Stimulated activated CD4-positive, alpha-beta T cell treated with anti-CD3 and anti-CD28 coated beads, Interleukin-12 subunit alpha, Interleukin-12 subunit beta, amount 100 ng/mL, for 4 hours (primary cell): ENCODE measurements around the gene KISS1.
A peak's percentile ranks its signal among the peaks of the same experiment; 100 is the strongest.

Source experiments
- DNase-seq: peaks from one replicate; pipeline ENCODE4 v3.0.0-alpha.2; 2020

The KISS1 gene

DNA sequence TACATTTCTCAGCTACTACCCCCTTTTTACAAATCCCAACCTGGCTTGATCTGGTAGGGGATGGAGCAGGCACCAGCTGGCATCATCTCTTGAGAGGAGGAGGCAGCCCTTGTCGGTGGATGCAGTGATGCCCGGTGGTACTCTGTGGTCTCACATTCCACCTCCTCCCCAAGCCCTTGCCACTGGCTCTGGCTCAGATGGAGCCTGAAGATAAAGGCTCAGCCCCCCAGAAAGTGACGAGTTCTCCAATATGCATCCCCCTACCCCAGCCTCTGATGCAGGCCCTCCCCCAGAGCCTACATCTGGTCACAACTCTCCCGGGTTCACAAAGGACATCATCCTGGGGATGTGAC, 21.3 kb upstream of the KISS1 start:
- DNase-seq: no peak

DNA sequence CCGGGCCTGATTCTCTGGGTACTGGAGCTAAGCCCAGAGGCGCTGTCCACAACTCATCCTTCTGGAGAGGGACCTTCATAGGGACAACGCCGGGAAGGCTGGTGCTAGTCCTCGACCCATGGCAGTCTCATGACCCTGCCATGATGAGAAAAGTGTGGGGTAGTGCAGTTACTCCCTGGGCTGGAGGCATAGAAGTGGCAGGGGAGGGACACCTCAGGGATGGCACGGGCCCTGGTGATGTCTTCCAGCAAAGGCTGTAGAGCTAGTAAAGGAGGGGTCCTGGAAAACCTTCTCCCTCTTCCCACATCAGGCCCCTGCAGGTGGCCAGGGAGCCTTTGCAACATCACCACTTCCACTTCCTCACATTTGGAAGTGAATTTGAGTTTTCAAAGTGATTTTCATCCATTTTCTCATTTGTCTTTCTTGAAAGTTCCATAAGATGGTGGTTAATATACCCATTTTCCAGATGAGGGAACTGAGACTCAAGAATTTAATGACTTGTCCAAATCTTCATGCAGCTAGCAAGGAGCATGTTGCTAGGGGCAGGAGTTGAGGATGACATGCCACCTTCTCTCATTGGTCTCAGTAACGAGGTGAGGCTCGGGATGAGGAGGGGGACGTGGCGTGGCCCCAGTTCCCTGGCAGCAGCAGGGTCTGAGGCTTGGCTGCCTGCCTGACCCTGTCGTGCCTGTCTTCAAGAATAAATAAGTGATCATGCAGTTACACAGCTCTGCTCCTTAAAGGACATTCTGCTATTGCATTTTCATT, 20.8 kb upstream of the KISS1 start:
- DNase-seq: no peak

DNA sequence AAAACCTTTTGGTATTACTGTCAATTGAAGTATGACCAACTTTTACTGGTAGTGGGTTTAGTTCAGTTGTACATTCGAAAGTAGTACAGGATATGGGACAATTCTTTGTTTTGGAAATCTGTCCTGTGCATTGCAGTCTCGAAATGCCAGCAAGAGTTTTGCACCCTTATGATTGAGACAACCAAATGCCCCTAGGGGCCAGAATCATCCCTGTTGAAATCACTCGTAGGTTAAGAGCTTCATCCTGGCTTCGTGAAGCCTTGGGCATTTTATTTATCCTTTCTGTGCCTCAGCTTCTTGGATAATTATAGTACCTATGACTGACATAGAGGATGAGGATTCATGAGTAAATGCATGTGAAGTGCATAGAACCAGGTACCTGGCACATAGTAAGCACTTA, 19.9 kb upstream of the KISS1 start:
- no peak for DNase-seq

DNA sequence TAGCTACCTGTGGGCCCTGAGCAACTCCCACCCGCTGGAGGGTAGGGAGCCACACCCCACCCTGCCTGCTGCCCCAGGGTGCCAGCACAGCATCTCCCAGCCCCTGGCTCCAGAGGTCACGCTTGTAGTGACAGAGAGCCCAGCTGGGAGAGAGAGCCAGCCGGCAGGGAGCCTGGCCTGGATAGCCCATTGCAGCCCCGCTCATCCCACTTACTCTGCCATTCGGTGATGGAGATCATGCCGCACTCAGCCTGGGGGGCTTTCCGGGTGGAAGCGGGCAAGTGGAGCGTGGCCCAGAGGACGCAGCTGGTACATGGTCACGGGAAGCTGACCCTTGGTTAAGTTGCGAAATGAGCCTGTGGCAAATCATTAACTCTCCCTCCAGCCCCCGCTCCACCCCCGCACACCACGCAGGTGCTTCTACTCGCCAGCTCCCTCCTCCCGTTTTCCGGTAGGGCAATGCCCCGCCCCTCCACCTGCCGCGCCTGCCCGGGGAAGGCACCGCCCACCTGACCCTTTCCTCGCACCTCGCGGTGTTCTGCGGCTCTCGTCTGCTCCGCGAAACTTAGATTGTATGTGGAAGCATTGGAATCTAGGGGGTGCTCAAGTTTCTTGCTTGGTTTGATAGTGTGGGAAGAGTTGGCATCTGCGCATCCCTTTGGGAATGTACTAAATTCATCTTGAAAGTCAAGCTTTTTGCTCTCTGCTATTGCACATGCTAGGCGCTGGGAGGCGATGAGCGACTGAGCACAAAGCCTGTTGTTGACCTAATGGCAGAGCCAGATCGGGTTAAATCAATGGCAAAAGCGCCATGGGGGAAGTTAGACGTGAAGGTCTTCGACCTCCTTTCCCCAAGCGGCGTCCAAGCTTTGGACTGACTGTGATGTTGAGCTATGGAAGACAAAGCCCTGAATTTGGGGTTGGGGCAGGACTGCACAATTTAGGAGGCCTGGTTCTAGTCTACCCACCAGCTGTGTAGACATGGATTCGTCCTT, 17.7 kb upstream of the KISS1 start, which contains the start of gene GOLT1A:
Gene GOLT1A, minus strand, starts transcription at position 321 of the 995 bp plus-strand sequence. Its CDS starts 82 bp downstream, at position 239.
- peak; percentile 32 for DNase-seq

DNA sequence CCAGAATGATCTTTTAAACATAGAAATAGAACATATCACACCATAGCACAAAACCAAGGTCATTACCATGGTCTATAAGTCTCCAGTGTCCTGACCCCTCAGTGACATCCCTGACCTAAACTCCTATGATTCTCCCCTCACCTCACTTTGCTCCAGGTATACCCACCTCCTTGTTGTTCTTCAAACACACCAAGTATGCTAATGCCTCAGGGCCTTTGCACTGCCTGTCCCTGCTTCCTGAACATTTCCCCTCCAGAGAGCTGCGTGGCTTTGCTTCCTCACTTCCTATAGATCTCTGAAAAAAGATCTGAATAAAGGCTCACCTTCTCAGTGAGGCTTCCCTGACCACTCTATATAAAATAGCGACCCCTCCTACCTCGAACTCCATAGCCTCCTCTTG, 16.4 kb upstream of the KISS1 start:
- DNase-seq: no peak

DNA sequence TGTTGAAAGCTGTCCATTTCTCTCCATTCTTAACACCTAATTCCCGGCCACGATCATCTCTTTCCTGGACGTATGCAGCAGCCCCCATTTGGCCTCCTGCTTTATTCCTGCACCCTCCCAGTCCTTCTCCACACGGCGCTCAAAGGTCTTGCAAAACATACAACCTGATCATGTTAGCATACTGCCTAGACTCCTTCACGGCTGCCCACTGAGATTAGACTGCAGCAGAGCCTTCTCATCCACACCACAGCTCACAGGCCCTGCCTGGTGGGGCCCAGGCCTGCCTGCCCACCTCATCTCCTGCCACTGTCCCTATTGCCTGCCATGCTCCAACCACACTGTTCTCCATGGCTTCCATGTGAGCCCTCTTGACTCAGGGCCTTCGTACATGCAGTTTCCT, 14.8 kb upstream of the KISS1 start:
- DNase-seq: no peak

DNA sequence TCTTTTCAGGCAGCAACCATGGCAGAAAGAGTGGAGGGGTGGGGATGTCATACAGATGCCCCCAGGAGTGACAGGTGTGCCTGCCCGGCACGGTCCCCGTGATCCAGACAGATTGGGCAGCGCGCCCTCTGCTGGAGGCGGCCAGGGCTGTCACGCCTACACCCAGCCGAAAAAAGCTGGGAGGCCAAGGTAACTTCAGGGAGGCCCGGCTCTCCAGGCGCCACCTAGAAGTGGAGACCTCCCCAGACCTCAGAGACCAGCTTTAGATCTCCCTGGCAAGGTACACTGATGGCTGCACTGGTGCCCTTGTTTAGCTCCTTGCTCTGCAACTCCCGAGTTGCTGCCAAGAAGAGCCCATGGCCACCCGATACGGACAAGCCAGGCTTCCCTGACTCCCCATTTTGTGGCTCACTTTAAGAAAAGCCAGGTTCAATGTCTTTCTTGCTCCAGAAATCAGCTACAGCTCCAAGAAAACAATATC, 10.9 kb upstream of the KISS1 start:
- peak; percentile 77 for DNase-seq

DNA sequence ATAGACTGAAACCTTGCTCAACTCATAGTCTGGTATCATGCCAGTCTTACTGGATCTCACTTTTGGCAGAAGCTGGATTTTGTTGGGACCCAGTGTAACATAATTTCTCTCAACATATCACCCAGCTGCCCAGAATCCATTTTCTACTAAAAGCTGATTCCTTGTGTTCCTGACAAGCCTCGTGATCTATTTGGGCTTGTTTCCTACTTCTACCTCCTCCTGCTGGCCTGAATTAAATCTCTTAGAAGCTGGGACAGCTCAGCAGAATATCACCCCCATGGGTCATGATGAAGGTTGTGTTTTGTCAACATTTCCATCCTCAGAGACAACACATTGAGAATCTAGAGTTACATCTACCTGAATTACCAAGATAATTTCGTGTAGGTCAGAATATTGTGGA, 9.8 kb upstream of the KISS1 start:
- DNase-seq: no peak

DNA sequence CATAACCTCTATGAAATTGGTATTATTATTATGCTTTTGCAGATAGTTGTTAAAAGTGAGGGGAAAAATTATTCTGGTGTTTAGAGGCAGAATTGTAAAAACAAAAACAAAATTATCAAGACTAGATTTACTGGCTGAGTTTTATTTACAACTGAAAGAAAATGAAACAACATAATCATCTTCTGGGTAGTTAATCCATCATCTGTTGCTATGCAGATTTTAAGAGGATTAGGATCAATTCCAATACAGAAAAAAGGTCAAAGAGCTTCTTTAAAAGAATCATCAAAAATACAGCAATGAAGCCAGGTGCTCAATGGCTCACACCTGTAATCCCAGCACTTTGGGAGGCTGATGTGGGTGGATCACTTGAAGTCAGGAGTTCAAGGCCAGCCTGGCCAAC, 9.2 kb upstream of the KISS1 start:
- DNase-seq: no peak

DNA sequence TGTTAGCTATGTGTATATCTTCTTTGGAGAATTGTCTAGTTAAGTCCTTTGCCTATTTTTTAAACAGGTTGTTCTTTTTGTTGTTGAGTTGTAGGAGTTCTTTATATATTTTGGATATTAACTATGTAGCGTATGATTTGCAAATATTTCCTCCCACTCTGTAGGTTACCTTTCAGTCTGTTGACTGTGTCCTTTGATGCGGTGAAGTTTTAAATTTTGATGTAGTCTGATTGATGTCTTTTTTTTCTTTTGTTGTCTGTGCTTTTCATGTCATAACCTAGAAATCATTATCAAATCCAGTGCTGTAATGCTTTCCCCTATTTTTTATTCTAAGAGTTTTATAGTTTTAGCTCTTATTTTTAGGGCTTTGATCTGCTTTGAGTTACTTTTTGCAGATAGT, 8.7 kb upstream of the KISS1 start:
- no peak for DNase-seq

DNA sequence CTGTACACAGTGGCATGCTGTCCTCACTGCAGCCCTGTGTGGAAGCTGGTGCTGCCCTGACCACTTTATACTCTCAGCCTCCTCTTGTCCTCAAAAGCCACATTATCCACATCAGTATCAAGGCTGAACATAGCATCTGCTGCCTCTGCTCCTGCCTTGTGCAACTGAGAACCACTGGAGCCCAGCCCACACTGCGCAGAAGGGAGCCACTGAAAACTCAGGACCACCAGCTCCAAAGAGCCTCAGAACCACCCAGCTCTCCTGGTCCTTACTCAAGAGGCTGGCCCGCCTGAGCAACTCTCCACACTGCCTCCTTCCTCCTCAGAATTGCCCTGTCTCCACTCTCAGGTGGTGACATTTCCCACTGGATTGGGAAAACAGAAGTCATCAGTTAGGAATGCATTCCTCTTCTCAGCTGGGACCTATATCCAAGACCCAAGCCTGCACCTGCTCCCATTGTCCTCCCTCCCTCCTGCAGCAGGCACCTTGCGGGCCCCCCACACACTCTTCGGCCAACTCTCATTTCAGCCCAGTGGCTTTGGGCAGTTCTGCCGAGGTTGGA, 7.0 kb upstream of the KISS1 start:
- no peak for DNase-seq

DNA sequence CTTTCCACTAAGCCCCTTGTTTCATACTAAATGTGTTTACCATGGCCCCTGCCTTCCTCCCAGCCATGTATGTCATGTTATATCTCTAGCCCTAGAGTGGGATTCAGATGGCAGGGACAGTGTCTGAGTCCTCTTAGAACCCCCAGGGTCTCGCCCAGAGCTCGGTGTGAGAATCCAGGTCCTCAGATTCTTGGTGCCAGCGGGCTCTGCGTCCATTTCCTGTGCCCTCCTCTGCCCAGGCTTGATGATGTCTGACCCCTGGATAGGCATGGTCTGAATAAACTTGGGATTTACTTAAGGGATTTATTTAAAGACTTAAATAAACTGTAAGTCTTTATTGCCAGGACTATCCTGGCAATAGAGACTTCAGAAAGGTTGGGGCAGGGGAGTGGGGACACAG, 6.2 kb upstream of the KISS1 start:
- DNase-seq: no peak

DNA sequence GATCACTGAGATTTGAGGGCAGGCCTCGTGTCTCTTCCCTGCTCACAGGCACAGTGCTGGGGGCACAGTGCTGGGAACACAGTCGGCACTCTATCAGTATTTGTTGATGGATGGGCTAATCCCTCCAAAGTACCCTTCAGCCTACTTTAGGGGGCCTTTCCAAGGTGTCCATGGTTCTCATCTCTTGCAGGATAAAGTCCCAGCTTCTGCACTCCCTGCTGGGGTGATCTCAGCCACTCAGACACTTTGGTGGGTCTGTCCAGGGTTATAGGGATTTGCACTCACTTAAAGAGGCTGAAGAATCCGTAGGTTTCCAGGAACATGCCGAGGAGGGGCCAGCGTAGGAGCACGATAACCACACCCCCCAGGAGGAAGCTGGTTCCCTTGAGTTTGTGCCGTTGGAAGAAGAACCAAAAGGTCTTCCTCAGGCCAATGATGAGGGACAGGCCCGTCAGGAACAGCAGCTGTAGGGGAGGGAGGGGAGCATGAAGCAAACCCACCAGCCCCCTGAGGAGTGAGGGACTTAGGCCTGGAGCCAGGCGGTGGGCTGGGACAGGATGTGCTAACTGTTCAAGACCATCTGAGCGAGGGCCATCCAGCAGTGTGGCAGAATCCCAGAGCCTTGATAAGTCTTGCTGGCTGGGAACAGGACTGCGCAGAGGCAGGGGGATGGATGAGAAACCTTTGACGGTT, 5.2 kb upstream of the KISS1 start:
- DNase-seq: no peak

DNA sequence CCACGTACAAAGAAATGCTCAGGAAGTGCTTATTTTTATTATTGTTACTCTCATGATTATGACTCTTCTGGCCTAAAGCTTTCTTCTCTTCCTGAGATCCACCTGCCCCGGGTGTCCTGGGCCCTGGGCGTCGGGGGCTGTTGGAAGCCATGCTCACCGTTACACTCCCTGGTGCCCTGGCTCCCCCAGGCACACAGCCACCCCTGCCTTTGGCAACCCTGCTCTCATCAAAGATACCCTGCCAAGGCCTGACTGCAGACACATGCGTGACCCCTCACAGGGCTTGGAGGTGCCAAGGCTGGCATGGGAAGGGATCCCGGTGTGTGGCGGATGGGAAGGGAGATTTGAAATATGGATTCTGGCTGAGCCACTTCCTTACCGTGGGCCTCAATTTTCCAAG, 3.3 kb upstream of the KISS1 start:
- no peak for DNase-seq

DNA sequence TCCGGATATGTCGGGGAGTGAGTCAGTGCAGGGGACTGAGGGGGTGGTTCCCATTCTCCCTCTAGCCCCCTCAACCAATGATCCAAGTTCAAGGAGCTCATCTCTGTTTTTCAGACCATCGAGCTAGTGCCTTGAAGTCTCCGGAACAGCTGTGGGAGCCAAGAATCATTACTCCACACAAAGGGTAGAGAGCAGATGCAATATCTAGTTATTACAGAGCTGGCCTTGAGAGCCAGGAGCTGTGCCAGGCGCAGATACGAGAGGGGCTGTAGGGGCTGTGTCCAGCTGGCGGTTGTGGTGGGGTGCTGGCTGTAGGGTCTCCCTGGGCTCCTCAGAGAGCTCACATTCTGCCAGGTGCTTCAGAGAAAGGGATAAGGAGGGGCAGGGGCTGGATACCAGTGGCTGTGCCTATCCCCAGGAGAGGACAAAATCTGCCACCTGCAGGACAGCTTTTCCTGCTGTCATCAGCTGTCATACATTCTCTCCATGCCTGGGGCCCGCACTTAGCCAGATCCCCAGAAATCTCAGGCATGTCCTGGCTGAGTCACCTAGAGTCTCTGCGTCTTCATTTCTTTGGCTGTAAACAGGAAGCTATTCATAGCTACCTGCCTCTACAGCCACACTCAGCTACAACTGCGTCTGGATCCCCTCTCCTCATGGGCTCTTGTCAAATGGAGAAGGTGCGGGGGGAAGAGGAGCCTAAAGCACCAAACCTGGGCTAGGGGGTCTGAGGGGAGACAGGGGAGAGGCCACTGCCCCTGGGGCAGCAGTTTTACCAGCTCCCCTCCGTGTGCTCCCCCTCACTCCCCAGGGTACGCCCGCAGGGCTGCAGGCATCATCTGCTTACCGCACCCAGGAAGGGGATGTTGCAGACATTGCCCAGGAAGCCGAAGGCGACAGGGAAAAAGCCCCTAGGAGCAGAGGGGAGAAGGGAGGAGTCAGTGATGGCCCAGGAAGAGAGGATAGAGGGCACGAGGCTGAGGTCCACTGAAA, 2.4 kb upstream of the KISS1 start:
- no peak for DNase-seq

DNA sequence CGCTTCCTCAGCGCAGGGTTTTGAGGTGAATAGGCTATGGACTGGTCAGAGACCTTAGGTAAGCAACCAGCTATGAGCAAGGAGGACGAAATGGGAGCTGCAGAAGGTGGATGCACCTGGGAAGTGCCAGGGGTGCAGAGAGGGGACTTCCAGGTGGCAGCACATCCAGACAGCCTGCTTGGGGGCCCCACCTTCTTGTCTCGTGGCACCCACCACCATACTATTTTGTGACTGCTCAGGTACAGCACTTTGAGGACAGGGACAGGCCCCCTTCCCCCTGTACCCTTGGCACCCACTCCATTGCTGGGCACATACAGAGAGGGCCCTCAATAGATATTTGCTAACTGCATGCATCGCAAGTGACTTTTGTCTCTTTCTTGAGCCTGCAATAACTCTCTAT, 777 bp upstream of the KISS1 start:
- no peak for DNase-seq

DNA sequence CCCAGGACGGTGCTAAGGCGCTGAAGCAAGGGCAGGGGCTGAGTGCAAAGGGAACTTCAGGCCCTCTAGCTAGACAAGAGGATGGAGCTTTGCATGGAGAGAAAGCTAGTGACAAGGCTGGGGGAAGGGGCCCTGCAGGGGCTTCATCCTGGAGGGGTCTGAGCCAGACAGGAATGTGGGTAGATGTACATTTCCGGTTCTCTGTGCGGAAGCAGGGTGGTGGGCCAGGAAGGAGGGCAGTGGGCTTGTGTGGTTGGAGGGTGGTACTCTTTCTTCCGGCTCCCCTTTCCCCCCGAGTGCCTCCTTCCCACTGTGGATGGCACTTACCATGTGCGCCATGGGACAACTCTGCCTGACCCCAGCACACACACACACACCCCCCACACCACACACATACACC, 1.5 kb downstream of the KISS1 start:
- no peak for DNase-seq

DNA sequence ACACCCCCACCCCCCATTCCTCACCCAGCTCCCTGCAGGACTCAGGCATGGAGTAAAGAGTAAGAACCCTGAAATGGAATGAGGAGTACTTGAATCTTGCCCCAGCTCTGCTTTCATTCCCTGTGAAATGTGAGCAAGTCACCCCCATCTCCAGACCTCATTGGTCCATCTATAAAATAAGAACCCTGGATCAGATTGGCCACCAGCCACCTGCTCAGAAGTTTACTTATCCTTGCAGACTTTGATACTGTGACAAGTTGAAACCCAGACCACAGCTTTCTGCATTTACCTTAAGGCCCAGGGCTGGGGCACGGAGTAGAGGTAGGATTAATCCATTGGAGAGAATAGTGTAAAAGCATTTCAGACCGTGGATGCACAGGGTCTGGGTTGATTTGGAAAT, 2.2 kb downstream of the KISS1 start:
- no peak for DNase-seq

DNA sequence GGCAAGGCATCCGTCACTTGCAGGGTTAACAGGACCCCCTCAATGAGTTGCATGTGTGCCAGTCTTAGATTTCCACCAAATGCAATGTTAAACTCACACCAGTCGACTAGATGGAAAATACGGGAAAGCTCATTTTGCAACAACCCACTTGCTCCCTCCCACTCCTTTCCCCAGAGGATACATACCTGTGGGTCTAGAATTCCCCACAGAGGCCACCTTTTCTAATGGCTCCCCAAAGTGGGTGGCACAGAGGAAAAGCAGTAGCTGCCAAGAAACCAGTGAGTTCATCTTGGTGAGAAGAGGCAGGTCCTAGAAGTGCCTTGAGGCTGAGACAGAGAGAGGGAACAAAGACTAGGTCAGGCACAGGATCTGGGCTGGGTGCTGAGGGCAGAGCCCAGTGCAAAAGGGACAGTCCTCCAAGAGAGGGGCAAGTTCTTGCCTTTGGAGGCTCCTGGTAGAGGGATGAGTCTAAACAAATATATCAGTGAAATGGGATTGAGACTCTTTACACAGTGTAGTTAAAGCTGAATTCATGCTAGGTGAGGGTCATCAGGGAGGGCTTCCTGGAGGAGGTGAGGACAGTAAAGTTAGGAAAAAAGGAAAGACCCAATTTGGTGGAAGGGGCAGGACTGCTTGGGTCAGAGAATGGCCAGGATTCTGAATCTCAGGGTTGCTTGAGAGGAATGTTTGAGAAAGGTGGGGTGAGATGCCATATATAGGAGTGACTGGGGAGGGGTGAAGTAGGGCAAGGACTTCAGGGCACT, 3.5 kb downstream of the KISS1 start:
- no peak for DNase-seq

DNA sequence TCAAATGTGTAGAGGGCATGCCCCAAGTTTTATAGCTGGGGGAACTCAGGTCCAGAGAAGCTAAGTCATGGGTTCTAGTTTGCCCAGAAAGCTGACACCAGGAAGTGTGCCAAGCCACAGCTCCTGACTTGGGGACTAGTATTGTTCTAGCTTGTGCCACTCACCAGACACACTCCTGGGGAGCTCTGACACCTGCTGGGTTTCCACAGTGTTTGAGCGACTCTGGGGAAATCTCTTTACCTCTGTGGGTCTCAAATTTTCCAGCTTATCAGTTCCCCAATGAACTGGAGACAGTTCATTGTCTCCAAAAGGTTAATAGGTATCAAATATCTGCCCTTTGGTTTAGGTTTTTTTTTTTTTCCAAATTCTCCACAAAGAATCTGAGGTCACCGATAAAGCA, 4.2 kb downstream of the KISS1 start:
- DNase-seq: no peak

DNA sequence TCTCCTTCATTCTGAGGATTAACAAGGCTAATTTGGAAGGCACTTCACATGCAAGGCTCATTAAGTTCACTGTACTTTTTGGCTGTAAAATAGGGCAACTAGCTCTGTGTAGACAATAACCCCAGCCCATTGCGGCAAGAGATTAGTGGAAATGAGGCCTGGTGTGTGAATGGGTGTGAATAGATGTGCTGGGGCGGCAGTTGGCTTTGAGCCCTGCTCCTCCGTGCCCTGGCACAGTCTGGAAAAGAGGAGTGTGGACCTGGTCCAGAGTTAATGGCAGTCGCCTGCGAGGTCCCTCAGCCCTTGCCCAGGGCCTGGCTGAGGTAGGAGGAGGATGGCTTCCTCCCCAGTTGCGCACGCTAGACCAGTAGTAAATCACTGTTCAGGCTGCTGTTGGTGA, 4.8 kb downstream of the KISS1 start:
- DNase-seq: no peak
